Liver (tissue), 9 donors: Measurements from ENCODE around the gene SAE1. TPM values are rescaled to one million over a fixed set of nuclear protein-coding genes. Genes with fewer than 3 reads are reported as not detected.

Experiments
- DNase-seq: peaks from one replicate; pipeline ENCODE4 v3.0.0-alpha.2; 2017; ENCODE audit warnings: low spot score
- H3K27ac ChIP-seq, 2 donors: one replicate each; pipeline ENCODE4 v1.7.0; 2013; ENCODE audit warnings: inconsistent platforms in 2 of 2, low read length in 2 of 2, control low read depth in 1 of 2, low read depth in 1 of 2, mild to moderate bottlenecking in 1 of 2
- H3K27me3 ChIP-seq, 4 donors: one replicate each; pipeline versions ENCODE4 v1.6.1 to v1.7.0; 2013; ENCODE audit warnings: low read length in 3 of 4, inconsistent platforms in 1 of 4, mild to moderate bottlenecking in 1 of 4, moderate library complexity in 1 of 4; ENCODE audit not compliant: control insufficient read depth in 4 of 4, insufficient read depth in 4 of 4
- H3K36me3 ChIP-seq, 4 donors: one replicate each; pipeline versions ENCODE4 v1.6.1 to v1.7.0; 2013; ENCODE audit warnings: low read length in 3 of 4, mild to moderate bottlenecking in 3 of 4, low read depth in 1 of 4, moderate library complexity in 1 of 4; ENCODE audit not compliant: control insufficient read depth in 4 of 4, insufficient read depth in 3 of 4
- H3K4me1 ChIP-seq, 4 donors: one replicate each; pipeline versions ENCODE4 v1.6.1 to v1.7.0; 2013; ENCODE audit warnings: low read length in 3 of 4, mild to moderate bottlenecking in 3 of 4, moderate library complexity in 1 of 4; ENCODE audit not compliant: control insufficient read depth in 4 of 4, insufficient read depth in 4 of 4
- H3K4me3 ChIP-seq, 3 donors: one replicate each; pipeline versions ENCODE4 v1.6.1 to v1.7.0; 2013; ENCODE audit warnings: low read length in 3 of 3, control low read depth in 1 of 3, low read depth in 1 of 3, mild to moderate bottlenecking in 1 of 3
- H3K9ac ChIP-seq, 2 donors: one replicate each; pipeline ENCODE4 v1.7.0; 2013; ENCODE audit warnings: low read length in 2 of 2, mild to moderate bottlenecking in 2 of 2, moderate library complexity in 2 of 2, control low read depth in 1 of 2, low read depth in 1 of 2
- H3K9me3 ChIP-seq, 4 donors: one replicate each; pipeline versions ENCODE4 v1.6.1 to v1.7.0; 2013; ENCODE audit warnings: low read length in 3 of 4; ENCODE audit not compliant: control insufficient read depth in 4 of 4
- EGR1 ChIP-seq, 2 donors: IDR thresholded peaks; 2 replicates each; pipeline ENCODE4 v1.6.1; 2016 to 2018; ENCODE audit warnings: antibody characterized with exemption in 2 of 2, low read depth in 2 of 2
- FOXA1 ChIP-seq: IDR thresholded peaks from 2 replicates; pipeline ENCODE4 v1.6.1; 2016; ENCODE audit warnings: antibody characterized with exemption
- FOXA2 ChIP-seq: IDR thresholded peaks from 2 replicates; pipeline ENCODE4 v1.6.1; 2016; ENCODE audit warnings: antibody characterized with exemption
- GABPA ChIP-seq, 2 donors: IDR thresholded peaks in 1 of 2; conservative IDR thresholded peaks in 1 of 2; 2 replicates each; pipeline ENCODE4 v1.6.1; 2016; ENCODE audit warnings: antibody characterized with exemption in 2 of 2, mild to moderate bottlenecking in 1 of 2, moderate library complexity in 1 of 2
- HNF4A ChIP-seq, 2 donors: conservative IDR thresholded peaks; 2 replicates each; pipeline ENCODE4 v1.6.1; 2016; ENCODE audit warnings: antibody characterized with exemption in 2 of 2, mild to moderate bottlenecking in 2 of 2
- JUND ChIP-seq, 2 donors: IDR thresholded peaks; 2 replicates each; pipeline ENCODE4 v1.6.1; 2016; ENCODE audit warnings: antibody characterized with exemption in 2 of 2
- NR2F2 ChIP-seq: IDR thresholded peaks from 2 replicates; pipeline ENCODE4 v1.6.1; 2016; ENCODE audit warnings: antibody characterized with exemption
- RAD21 ChIP-seq, 2 donors: IDR thresholded peaks; 2 replicates each; pipeline ENCODE4 v1.6.1; 2016; ENCODE audit warnings: antibody characterized with exemption in 2 of 2, mild to moderate bottlenecking in 2 of 2
- RXRA ChIP-seq, 2 donors: IDR thresholded peaks; 2 replicates each; pipeline ENCODE4 v1.6.1; 2017 to 2018; ENCODE audit warnings: antibody characterized with exemption in 2 of 2, mild to moderate bottlenecking in 1 of 2
- SP1 ChIP-seq: IDR thresholded peaks from 2 replicates; pipeline ENCODE4 v1.6.1; 2018; ENCODE audit warnings: antibody characterized with exemption, mild to moderate bottlenecking
- YY1 ChIP-seq: IDR thresholded peaks from 2 replicates; pipeline ENCODE4 v1.6.1; 2016; ENCODE audit warnings: antibody characterized with exemption, mild to moderate bottlenecking
- WGBS: extraction: QIAGEN DNeasy Blood & Tissue Kit; methylation state at CpG from one replicate; pipeline ENCODE4 v1.1.7; 2013; 5-methylcytosine and 5-hydroxymethylcytosine counted together
- polyA plus RNA-seq, 2 donors: library from polyadenylated mRNA; stranded (reverse) in 1 of 2; unstranded in 1 of 2; fragments of 200-250 nt in 1 of 2; fragments of >200 nt in 1 of 2; fragmentation: Nextera tagmentation in 1 of 2; extraction: Ambion mirVana in 1 of 2; gene quantifications; one replicate each; pipeline versions ENCODE4 v1.2.1 to v1.2.3, GENCODE V29; 2013 to 2015
- total RNA-seq, 2 donors: library from RNA; depleted of rRNA; stranded (reverse); fragments of >200 nt; gene quantifications; one replicate each; pipeline ENCODE4 v1.2.3, GENCODE V29; 2014
- TF ChIP-seq, protein P1 (sequence below): fragments of 150-350 bp; IDR thresholded peaks from 2 replicates; pipeline ENCODE4 v1.5.1; 2017; ENCODE audit warnings: improper control_type of control experiment, low read depth, low read length; ENCODE audit not compliant: missing input control
- TF ChIP-seq, protein P2 (sequence below): IDR thresholded peaks from 2 replicates; pipeline ENCODE4 v1.6.1; 2016; ENCODE audit warnings: antibody characterized with exemption
- TF ChIP-seq, protein P3 (sequence below): IDR thresholded peaks from 2 replicates; pipeline ENCODE4 v1.6.1; 2016; ENCODE audit warnings: antibody characterized with exemption
- donor health status: healthy.
- donor health status: healthy.
- donor health status: healthy.
- donor health status: healthy.
- donor health status: healthy.

The SAE1 gene
- total and polyA plus RNA-seq, 4 donors = 19.0 to 31.8 (median 27.0) TPM

DNA sequence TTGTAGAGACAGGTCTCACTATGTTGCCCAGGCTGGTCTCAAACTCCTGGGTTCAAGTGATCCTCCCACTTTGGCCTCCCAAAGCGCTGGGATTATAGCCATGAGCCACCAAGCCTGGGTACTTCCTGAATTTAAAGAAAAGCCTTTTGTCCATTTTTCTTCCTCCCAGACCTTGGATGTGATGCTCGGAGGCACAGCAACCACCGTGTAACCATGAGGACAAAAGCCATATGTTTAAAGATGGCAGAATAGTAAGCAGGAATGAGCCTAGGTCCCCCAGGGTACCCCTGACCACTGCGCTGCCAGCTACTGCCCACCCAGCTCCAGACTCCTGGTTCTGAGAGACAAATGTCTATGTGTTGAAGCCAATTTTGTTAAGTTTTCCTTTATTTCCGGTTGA, 48.1 kb upstream of the SAE1 start:
- TF ChIP-seq RXRA (IDR thresholded peaks at IDR 0.05) (no peak), FOXA1 (no peak), NR2F2 (no peak), YY1 (no peak), EGR1 (IDR thresholded peaks at IDR 0.05; ENCODE audit: low read depth in 2 of 2) (no peak), FOXA2 (no peak), RAD21 (IDR thresholded peaks at IDR 0.05) (no peak), JUND (IDR thresholded peaks at IDR 0.05) (no peak)
- TF ChIP-seq, protein P1, sequence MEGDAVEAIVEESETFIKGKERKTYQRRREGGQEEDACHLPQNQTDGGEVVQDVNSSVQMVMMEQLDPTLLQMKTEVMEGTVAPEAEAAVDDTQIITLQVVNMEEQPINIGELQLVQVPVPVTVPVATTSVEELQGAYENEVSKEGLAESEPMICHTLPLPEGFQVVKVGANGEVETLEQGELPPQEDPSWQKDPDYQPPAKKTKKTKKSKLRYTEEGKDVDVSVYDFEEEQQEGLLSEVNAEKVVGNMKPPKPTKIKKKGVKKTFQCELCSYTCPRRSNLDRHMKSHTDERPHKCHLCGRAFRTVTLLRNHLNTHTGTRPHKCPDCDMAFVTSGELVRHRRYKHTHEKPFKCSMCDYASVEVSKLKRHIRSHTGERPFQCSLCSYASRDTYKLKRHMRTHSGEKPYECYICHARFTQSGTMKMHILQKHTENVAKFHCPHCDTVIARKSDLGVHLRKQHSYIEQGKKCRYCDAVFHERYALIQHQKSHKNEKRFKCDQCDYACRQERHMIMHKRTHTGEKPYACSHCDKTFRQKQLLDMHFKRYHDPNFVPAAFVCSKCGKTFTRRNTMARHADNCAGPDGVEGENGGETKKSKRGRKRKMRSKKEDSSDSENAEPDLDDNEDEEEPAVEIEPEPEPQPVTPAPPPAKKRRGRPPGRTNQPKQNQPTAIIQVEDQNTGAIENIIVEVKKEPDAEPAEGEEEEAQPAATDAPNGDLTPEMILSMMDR = no peak
- Histone ChIP-seq H3K4me3 (no peak overlapping the region), H3K9ac (no peak overlapping the region), H3K27me3 (no peaks in the 10 kb centered on the region), H3K4me1 (peaks cover 0 to 5% (median 2%) of the 10 kb centered on the region in 4 donors), H3K27ac (no peak overlapping the region), H3K36me3 (peaks cover 16 to 57% (median 41%) of the 10 kb centered on the region in 4 donors), H3K9me3 (no peaks in the 10 kb centered on the region)
- 96% methylated on average over 5 of the region's 5 CpGs for WGBS
- DNase-seq = no peak

DNA sequence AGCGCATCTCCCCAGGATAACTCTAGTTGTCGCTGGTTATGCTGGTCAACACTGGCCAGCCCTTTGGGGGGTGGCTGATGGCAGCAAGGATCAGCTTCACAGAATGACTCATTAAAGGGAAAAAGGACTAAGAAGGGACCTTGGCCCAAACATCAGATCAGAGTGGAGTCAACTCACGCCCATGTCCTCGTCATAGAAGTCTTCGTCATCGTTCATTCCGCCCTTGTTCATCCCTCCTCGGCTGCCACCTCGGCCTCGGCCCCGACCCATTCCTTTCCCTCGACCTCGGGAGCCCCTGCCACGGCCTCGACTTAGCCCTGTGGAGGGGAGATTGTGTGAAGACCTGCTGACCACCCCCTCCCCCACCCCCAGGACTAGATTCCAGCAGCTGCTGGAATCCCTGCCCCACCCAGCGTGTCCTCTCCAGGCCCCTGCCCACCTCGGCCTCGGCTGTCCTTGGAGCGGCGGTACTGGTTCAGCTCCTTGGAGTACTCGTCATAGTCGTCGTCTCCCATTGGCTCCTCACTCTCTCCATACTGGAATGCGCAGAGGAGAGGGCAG, 45.7 kb upstream of the SAE1 start:
- H3K9ac ChIP-seq = no peak overlapping the region
- TF ChIP-seq EGR1 (IDR thresholded peaks at IDR 0.05; ENCODE audit: low read depth in 2 of 2) (no peak), HNF4A (conservative IDR thresholded peaks at IDR 0.05) (no peak)
- no peak overlapping the region for H3K4me3 ChIP-seq
- WGBS = 96% methylated on average over 24 of the region's 24 CpGs
- peaks cover 0 to 2% (median 0%) of the 10 kb centered on the region in 4 donors for H3K4me1 ChIP-seq
- no peaks in the 10 kb centered on the region for H3K9me3 ChIP-seq
- peaks cover 15 to 70% (median 45%) of the 10 kb centered on the region in 4 donors for H3K36me3 ChIP-seq
- no peaks in the 10 kb centered on the region for H3K27me3 ChIP-seq
- DNase-seq = no peak
- H3K27ac ChIP-seq = no peak overlapping the region

DNA sequence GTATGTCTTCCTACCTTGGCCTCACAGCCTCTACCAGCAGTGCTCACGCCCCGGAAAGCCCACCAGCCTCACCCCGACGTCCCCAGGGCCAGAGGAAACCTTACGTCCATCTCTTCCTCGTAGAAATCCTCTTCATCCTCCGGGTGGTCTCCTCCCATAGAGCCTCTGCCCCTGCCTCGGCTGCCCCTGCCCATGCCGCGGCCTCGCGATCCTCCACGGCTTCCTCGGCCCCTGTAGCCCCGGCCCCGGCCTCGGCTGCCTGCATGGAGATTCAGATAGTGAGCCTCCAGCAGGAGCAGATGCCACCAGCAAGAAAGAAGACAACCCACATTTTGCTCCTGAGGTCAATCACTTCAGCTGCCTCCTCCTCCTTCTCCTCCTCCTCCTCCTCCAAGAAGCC, 44.4 kb upstream of the SAE1 start:
- no peak overlapping the region for H3K27ac ChIP-seq
- H3K36me3 ChIP-seq = peaks cover 22 to 74% (median 46%) of the 10 kb centered on the region in 4 donors
- WGBS = 97% methylated on average over 17 of the region's 17 CpGs
- TF ChIP-seq GABPA (IDR thresholded peaks at IDR 0.05 in 1 of 2, conservative IDR thresholded peaks at IDR 0.05 in 1 of 2) (no peak), SP1 (no peak), EGR1 (IDR thresholded peaks at IDR 0.05; ENCODE audit: low read depth in 2 of 2) (no peak), FOXA2 (no peak), NR2F2 (no peak), RAD21 (IDR thresholded peaks at IDR 0.05) (no peak)
- TF ChIP-seq, protein P2, sequence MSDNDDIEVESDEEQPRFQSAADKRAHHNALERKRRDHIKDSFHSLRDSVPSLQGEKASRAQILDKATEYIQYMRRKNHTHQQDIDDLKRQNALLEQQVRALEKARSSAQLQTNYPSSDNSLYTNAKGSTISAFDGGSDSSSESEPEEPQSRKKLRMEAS = no peak
- TF ChIP-seq, protein P3, sequence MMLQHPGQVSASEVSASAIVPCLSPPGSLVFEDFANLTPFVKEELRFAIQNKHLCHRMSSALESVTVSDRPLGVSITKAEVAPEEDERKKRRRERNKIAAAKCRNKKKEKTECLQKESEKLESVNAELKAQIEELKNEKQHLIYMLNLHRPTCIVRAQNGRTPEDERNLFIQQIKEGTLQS = no peak
- no peaks in the 10 kb centered on the region for H3K4me1 ChIP-seq
- no peak overlapping the region for H3K9ac ChIP-seq
- no peaks in the 10 kb centered on the region for H3K27me3 ChIP-seq
- DNase-seq = no peak
- no peaks in the 10 kb centered on the region for H3K9me3 ChIP-seq
- no peak overlapping the region for H3K4me3 ChIP-seq
